Neural cell (in vitro differentiated cells): ENCODE data around the gene UGT2B15.
"Not testable (repeated sequence)": the region's sequence is repeated elsewhere in the genome, so short reads cannot be mapped to it uniquely, and the experiment has no call there.

Experiments
- CTCF ChIP-seq: fragments of 450-650 bp; IDR thresholded peaks from 2 replicates; pipeline ENCODE4 v1.5.1; 2014; ENCODE audit warnings: antibody characterized with exemption, mild to moderate bottlenecking, moderate library complexity; ENCODE audit not compliant: poor library complexity, severe bottlenecking
- EP300 ChIP-seq: fragments of 450-650 bp; conservative IDR thresholded peaks from 2 replicates; pipeline ENCODE4 v1.6.1; 2014; ENCODE audit warnings: antibody characterized with exemption, mild to moderate bottlenecking, moderate library complexity; ENCODE audit not compliant: poor library complexity, severe bottlenecking
- EZH2 ChIP-seq: fragments of 200-600, 300-800 bp; shearing (Covaris generic), sonication (generic); IDR thresholded peaks from 2 replicates; pipeline ENCODE4 v1.6.1; 2014; ENCODE audit warnings: antibody characterized with exemption, low read length, borderline replicate concordance, mild to moderate bottlenecking; ENCODE audit not compliant: insufficient read depth, poor library complexity, severe bottlenecking
- MXI1 ChIP-seq: fragments of 450-650 bp; conservative IDR thresholded peaks from 2 replicates; pipeline ENCODE4 v1.6.1; 2014; ENCODE audit warnings: antibody characterized with exemption, mild to moderate bottlenecking; ENCODE audit not compliant: poor library complexity, severe bottlenecking
- POLR2AphosphoS5 ChIP-seq: IDR thresholded peaks from 2 replicates; pipeline ENCODE4 v1.6.1; 2012
- RAD21 ChIP-seq: fragments of 450-650 bp; conservative IDR thresholded peaks from 2 replicates; pipeline ENCODE4 v1.6.1; 2014; ENCODE audit warnings: antibody characterized with exemption, mild to moderate bottlenecking, moderate library complexity
- REST ChIP-seq: IDR thresholded peaks from 2 replicates; pipeline ENCODE4 v1.6.1; 2012; ENCODE audit warnings: borderline replicate concordance
- TAF1 ChIP-seq: IDR thresholded peaks from 2 replicates; pipeline ENCODE4 v1.6.1; 2012; ENCODE audit warnings: low read depth

- not testable (repeated sequence) for TF ChIP-seq MXI1, CTCF, RAD21, EP300, REST, TAF1, POLR2AphosphoS5, EZH2
Measured at GRCh38 chr4:68667551-68667950, 2.9 kb downstream of the UGT2B15 start.
